GM13977 (cell line): ENCODE data around the gene IRF6.

Experiments
- DNase-seq: peaks from one replicate; pipeline ENCODE4 v3.0.0; 2012; ENCODE audit warnings: low spot score
- in situ Hi-C: fragments of 300-500 bp; cut with MboI; formaldehyde crosslinking; loops from one replicate; pipeline ENCODE4 v1.12.0; 2022; ENCODE audit warnings: low sequenced_read_pairs, low pct_unique_long_range_greater_than_20kb, mixed read lengths, inconsistent platforms; ENCODE audit not compliant: unreplicated experiment
- TF ChIP-seq, protein P1 (sequence below): IDR thresholded peaks from 2 replicates; pipeline ENCODE4 v1.5.1; 2012; ENCODE audit warnings: mild to moderate bottlenecking, control low read depth; ENCODE audit not compliant: insufficient read depth; ENCODE audit errors: extremely low read depth, missing control alignments

IRF6 gene

DNA sequence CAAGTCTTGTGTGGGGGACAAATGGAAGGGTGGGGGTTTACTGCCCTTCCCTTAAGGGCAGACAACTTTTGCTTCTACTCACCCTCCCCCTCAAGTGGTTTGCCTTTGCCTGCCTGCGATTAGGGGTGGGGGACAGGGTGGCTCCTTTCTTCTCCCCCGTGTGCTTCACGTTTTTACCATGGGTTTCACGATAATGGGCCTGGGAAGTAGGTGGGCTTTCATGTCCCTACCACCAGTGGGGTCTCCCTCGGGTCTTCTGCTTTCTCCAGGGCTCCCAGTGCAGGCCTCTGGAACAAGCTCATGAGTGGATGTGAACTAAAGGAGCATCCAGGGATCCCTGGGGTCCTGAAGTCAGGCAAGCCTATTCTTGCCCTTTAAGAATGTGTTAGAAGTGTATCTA lies 43.4 kb upstream of the IRF6 start:
- DNase-seq: no peak
- TF ChIP-seq, protein P1, sequence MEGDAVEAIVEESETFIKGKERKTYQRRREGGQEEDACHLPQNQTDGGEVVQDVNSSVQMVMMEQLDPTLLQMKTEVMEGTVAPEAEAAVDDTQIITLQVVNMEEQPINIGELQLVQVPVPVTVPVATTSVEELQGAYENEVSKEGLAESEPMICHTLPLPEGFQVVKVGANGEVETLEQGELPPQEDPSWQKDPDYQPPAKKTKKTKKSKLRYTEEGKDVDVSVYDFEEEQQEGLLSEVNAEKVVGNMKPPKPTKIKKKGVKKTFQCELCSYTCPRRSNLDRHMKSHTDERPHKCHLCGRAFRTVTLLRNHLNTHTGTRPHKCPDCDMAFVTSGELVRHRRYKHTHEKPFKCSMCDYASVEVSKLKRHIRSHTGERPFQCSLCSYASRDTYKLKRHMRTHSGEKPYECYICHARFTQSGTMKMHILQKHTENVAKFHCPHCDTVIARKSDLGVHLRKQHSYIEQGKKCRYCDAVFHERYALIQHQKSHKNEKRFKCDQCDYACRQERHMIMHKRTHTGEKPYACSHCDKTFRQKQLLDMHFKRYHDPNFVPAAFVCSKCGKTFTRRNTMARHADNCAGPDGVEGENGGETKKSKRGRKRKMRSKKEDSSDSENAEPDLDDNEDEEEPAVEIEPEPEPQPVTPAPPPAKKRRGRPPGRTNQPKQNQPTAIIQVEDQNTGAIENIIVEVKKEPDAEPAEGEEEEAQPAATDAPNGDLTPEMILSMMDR: no peak
- in situ Hi-C loops: no loop called here

DNA sequence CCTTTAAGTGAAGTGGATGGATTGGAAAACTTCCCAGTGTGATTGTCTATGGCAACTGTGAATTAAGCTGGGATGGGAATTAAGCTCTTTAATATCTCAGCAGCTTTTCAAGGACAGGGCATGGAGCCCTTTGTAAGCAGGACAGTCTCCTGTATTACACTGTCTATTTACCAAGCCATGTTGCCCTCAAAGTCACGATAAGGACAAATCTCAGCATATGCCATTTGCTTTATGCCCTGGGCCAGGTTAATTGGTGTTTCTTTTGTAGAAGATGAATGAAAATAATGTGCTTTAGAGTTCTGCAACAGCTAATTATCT lies 39.4 kb upstream of the IRF6 start:
- TF ChIP-seq, protein P1: no peak
- DNase-seq: no peak
- in situ Hi-C loops: no loop called here

DNA sequence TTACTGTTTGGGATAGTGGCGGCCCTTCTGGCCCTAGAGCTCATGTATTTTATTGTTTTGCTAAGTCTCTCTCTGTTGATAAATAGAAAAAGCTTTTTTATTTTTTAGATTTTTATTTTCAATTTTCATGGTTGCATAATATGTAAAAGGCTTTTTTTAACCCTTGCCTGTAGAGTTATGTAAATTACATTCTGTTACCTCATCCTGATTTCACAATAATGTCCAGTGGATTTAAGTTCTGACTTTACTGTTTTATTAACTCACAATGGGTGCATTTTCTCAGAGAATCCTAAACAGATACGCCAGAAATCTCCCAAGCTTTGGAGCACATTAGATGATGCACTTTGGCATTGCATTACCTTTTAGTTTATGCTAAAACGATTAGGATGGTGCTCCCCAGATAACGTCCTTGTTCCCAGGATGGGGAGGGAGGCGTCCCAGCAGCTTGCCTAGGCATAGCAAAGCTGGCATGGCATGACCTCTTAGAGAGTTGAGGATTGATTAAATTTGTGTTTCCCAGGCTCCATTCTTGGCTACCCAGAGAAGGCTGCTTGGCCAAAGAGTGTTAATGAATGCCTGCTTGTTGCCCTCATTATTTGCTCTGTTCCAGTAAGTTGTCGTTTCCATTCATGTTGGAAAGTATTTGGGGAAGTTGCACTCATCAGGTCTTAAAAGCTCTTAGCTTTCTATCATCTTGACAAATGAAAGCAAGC lies 38.9 kb upstream of the IRF6 start:
- DNase-seq: no peak
- TF ChIP-seq, protein P1: no peak
- in situ Hi-C loops: no loop called here

DNA sequence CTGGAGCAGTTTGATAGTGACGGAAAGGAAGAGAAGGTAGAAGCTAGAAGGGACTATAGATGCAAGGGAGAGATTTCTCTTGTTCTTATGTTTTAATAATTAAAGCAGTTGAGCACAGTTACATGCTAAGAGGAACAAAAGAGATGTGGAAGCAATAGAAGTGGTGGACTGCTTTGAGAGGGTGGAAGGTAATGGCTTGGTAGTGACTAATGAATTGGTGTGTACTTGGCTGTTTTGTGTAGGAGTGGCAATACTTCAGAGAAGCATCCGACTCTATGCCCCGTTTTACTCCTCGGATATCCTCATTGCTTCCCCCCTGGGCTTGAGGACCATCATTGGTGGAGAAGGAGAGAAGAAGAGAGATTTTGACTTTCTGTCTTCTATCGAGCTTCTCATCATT lies 34.7 kb upstream of the IRF6 start:
- TF ChIP-seq, protein P1: no peak
- in situ Hi-C loops: no loop called here
- DNase-seq: no peak

DNA sequence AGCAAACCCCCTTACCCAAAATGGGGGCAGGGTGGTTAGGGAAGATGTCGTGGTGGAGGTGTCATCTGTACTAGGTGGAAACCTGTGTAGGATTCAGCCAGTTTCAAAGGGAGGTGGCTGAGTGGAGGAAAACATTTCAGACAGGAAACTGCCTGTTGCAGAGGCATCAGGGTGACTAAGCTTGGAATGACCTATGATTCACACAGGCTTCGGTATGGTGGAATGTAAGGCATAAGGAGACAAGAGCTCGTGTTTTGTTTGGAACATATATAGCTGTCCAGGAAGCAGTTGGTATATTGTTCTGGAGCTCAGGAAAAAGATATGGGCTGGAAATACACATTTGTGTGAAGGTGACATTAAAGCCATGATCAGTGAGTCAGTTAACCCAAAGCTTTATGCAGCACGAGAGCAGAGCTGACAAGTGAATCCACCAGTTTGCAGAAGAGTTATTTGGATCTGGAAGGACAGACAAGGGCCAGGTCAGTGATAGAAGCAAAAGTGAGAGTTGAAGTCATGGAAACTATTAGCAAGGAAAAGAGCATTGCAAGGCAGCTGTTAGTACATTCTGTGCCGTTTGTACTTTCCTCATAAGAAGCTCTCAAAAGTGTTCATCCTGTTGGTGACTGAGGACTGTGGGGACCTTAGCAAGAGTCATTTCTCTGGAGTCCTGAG lies 34.1 kb upstream of the IRF6 start:
- no peak for DNase-seq
- in situ Hi-C loops: no loop called here
- TF ChIP-seq, protein P1: no peak

DNA sequence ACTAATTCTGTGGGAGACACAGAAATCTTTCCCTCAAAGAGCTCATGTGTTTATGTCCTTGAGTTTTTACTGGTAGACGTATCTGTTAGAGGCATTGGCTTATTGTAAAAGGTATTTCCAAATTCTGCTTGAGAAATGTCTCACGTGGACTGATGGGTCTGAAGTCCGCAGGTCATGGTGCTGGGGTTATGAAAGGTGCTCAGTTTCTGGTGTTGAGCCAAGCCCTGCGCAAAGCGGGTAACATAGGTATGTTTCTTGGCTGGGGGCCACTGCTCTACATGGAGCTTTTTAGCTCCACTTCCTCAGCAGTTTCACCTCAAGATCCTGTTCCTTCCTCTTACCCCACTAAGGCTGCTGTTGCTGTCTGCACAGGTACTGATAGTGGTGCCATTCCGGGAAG lies 32.6 kb upstream of the IRF6 start:
- TF ChIP-seq, protein P1: no peak
- in situ Hi-C loops: no loop called here
- DNase-seq: no peak

DNA sequence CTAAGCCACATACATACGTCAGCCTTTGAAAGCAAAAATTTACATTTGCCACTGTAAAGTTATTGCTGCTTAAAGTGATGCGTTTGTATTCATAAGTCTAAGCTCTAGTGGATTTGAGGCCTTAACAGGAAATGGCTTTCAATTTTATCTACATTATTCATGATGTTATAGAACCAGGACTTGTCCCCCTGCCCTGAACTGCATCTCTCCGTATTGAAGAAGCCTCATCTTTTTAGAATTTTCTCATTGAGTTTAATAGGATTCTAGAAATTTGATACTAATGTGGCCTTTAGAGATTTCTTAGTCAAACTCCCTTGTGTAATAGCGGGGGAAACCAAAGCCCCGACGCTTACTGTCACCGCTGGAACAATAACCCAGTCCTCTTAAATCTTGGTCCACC lies 31.7 kb upstream of the IRF6 start:
- DNase-seq: no peak
- in situ Hi-C loops: no loop called here
- TF ChIP-seq, protein P1: no peak
